GM21825 (cell line): ENCODE data around the gene UIMC1.

Source experiments
- ATAC-seq: cut with Tn5 transposase; IDR thresholded peaks from one replicate; pipeline ENCODE4 v1.9.1; 2021; ENCODE audit warnings: mild to moderate bottlenecking, moderate library complexity; ENCODE audit not compliant: unreplicated experiment

Gene UIMC1

GRCh38 chr5:176887252-176887849 lies 119.2 kb downstream of the UIMC1 start:
- ATAC-seq = no peak

GRCh38 chr5:176886336-176887251 lies 120.0 kb downstream of the UIMC1 start:
- ATAC-seq = no peak

- ATAC-seq = no peak
These were observed 122.0 kb downstream of the UIMC1 start for GRCh38 chr5:176884571-176884890.

- no peak for ATAC-seq
These were observed 122.6 kb downstream of the UIMC1 start for GRCh38 chr5:176883700-176884570.

- no peak for ATAC-seq
These were observed 124.0 kb downstream of the UIMC1 start for GRCh38 chr5:176882567-176882903.

- ATAC-seq = no peak
These were observed 124.6 kb downstream of the UIMC1 start for GRCh38 chr5:176881816-176882566.

- ATAC-seq = no peak
These were observed 125.4 kb downstream of the UIMC1 start for GRCh38 chr5:176881021-176881749.

- ATAC-seq = no peak
These were observed 126.1 kb downstream of the UIMC1 start for GRCh38 chr5:176880366-176881020.

- ATAC-seq = no peak
These were observed 126.8 kb downstream of the UIMC1 start for GRCh38 chr5:176879663-176880361.

- ATAC-seq = no peak
These were observed 127.5 kb downstream of the UIMC1 start for GRCh38 chr5:176878906-176879662.

GRCh38 chr5:176878463-176878862 lies 128.1 kb downstream of the UIMC1 start:
- ATAC-seq = no peak

- ATAC-seq = no peak
These were observed 128.7 kb downstream of the UIMC1 start for GRCh38 chr5:176877793-176878331.

GRCh38 chr5:176876506-176877431 lies 129.8 kb downstream of the UIMC1 start:
- no peak for ATAC-seq

- ATAC-seq = no peak
These were observed 130.6 kb downstream of the UIMC1 start for GRCh38 chr5:176875783-176876505.

- no peak for ATAC-seq
These were observed 131.5 kb downstream of the UIMC1 start for GRCh38 chr5:176875014-176875550.

- ATAC-seq = no peak
These were observed 132.3 kb downstream of the UIMC1 start for GRCh38 chr5:176874198-176874780.
